Natural killer cell (primary cell): ENCODE results near the gene IL1RAPL1. TPM values are rescaled to one million over a fixed set of nuclear protein-coding genes. Genes with fewer than 3 reads are reported as not detected.

Experiments used
- ATAC-seq, 3 donors: fragments of 150-1000 bp in 2 of 3; fragments of 200-7000 bp in 1 of 3; cut with Tn5 transposase; 1 replicate in 1 of 3; 2 replicates in 2 of 3; pipeline ENCODE4 v1.10.0; 2021; ENCODE audit warnings: mild to moderate bottlenecking in 2 of 3, moderate library complexity in 2 of 3
- DNase-seq, 2 donors: peaks; one replicate each; pipeline versions ENCODE4 v3.0.0 to v3.0.0-alpha.2; 2013 to 2021; ENCODE audit warnings: mixed read lengths in 1 of 2
- H3K27ac ChIP-seq: one replicate; pipeline ENCODE4 v1.5.1; 2013; ENCODE audit warnings: mild to moderate bottlenecking, low read length
- H3K27me3 ChIP-seq: one replicate; pipeline ENCODE4 v1.6.1; 2013; ENCODE audit warnings: low read length; ENCODE audit not compliant: control insufficient read depth, insufficient read depth
- H3K36me3 ChIP-seq: one replicate; pipeline ENCODE4 v1.6.1; 2013; ENCODE audit warnings: low read length; ENCODE audit not compliant: control insufficient read depth, insufficient read depth
- H3K4me1 ChIP-seq: one replicate; pipeline ENCODE4 v1.6.1; 2013; ENCODE audit warnings: low read length; ENCODE audit not compliant: control insufficient read depth, insufficient read depth
- H3K4me3 ChIP-seq: one replicate; pipeline ENCODE4 v1.5.1; 2013; ENCODE audit warnings: low read length
- H3K9me3 ChIP-seq: one replicate; pipeline ENCODE4 v1.6.1; 2013; ENCODE audit warnings: low read length; ENCODE audit not compliant: control insufficient read depth, insufficient read depth
- H3K27ac Mint-ChIP-seq, 2 donors: one replicate each; pipeline ENCODE4 v1.8.0; 2022; ENCODE audit warnings: mild to moderate bottlenecking in 2 of 2, mixed read lengths in 2 of 2, moderate library complexity in 1 of 2
- H3K27me3 Mint-ChIP-seq, 2 donors: one replicate each; pipeline ENCODE4 v1.8.0; 2022; ENCODE audit warnings: low read depth in 2 of 2, mixed read lengths in 2 of 2
- H3K36me3 Mint-ChIP-seq: one replicate; pipeline ENCODE4 v1.8.0; 2022; ENCODE audit warnings: mixed read lengths
- H3K4me1 Mint-ChIP-seq, 2 donors: one replicate each; pipeline ENCODE4 v1.8.0; 2022; ENCODE audit warnings: mixed read lengths in 2 of 2
- H3K4me3 Mint-ChIP-seq: one replicate; pipeline ENCODE4 v1.8.0; 2022; ENCODE audit warnings: mild to moderate bottlenecking, moderate library complexity, mixed read lengths
- H3K9me3 Mint-ChIP-seq, 2 donors: one replicate each; pipeline ENCODE4 v1.8.0; 2022; ENCODE audit warnings: mixed read lengths in 2 of 2
- CTCF ChIP-seq: fragments of 200-600 bp; IDR thresholded peaks from one replicate; pipeline ENCODE4 v1.8.0; 2022; ENCODE audit warnings: antibody characterized with exemption
- WGBS: methylation state at CpG from one replicate; pipeline ENCODE4 v1.1.7; 2013; ENCODE audit warnings: missing lambda C conversion rate; ENCODE audit not compliant: insufficient coverage; 5-methylcytosine and 5-hydroxymethylcytosine counted together
- intact Hi-C: fragments of 100-400 bp; cut with micrococcal nuclease; formaldehyde crosslinking; loops from one replicate; pipeline ENCODE4 v1.14.2; 2022
- total RNA-seq, 4 donors: library from RNA; stranded (reverse); fragments of 120-200 nt in 1 of 4; gene quantifications; one replicate each; pipeline versions ENCODE4 v1.2.3 to v1.2.4, GENCODE V29; 2013 to 2022

Gene IL1RAPL1
- total RNA-seq, 3 donors from 2014 or later (not counting 1 experiment from before 2014, with no cell fraction given) = not detected

- WGBS = 90% methylated on average over 5 of the region's 8 CpGs
- intact Hi-C loops = no loop called here
- no peak overlapping the region for H3K4me3 Mint-ChIP-seq
Observed at GRCh38 chrX:28550331-28550872, 36.8 kb upstream of the IL1RAPL1 start.

GRCh38 chrX:28552322-28552721 lies 34.9 kb upstream of the IL1RAPL1 start:
- Histone ChIP-seq H3K4me3 (no peak overlapping the region), H3K36me3 (no peaks in the 10 kb centered on the region), H3K27me3 (no peaks in the 10 kb centered on the region), H3K4me1 (no peaks in the 10 kb centered on the region), H3K27ac (no peak overlapping the region), H3K9me3 (no peaks in the 10 kb centered on the region)
- TF ChIP-seq CTCF = no peak
- Mint-ChIP-seq H3K36me3 (peaks cover 9% of the 10 kb centered on the region), H3K27me3 (no peaks in the 10 kb centered on the region), H3K4me1 (no peaks in the 10 kb centered on the region), H3K27ac (no peak overlapping the region), H3K9me3 (peaks cover 2 to 15% of the 10 kb centered on the region in 2 donors), H3K4me3 (no peak overlapping the region)
- DNase-seq = no peak
- WGBS = no CpG with 5 or more reads among the region's 1 CpG
- ATAC-seq = no peak
- intact Hi-C loops = no loop called here

More at GRCh38 chrX:28550331-28550872, 36.8 kb upstream of the IL1RAPL1 start:
- H3K9me3 Mint-ChIP-seq = peaks cover 2 to 15% of the 10 kb centered on the region in 2 donors
- H3K27me3 Mint-ChIP-seq = no peaks in the 10 kb centered on the region
- no peaks in the 10 kb centered on the region for H3K36me3 ChIP-seq
- no peaks in the 10 kb centered on the region for H3K9me3 ChIP-seq
- no peaks in the 10 kb centered on the region for H3K27me3 ChIP-seq
- DNase-seq = no peak
- H3K4me1 ChIP-seq = no peaks in the 10 kb centered on the region
- no peak overlapping the region for H3K27ac Mint-ChIP-seq
- peaks cover 9% of the 10 kb centered on the region for H3K36me3 Mint-ChIP-seq
- TF ChIP-seq CTCF = no peak
- no peak overlapping the region for H3K4me3 ChIP-seq
- no peaks in the 10 kb centered on the region for H3K4me1 Mint-ChIP-seq
- ATAC-seq = no peak
- H3K27ac ChIP-seq = no peak overlapping the region

GRCh38 chrX:28552882-28553829 lies 34.1 kb upstream of the IL1RAPL1 start:
- 63% methylated on average over 1 of the region's 1 CpG for WGBS
- DNase-seq = no peak
- H3K36me3 ChIP-seq = no peaks in the 10 kb centered on the region
- Mint-ChIP-seq H3K27ac (no peak overlapping the region), H3K4me3 (no peak overlapping the region), H3K36me3 (peaks cover 9% of the 10 kb centered on the region), H3K27me3 (no peaks in the 10 kb centered on the region), H3K9me3 (peaks cover 2 to 14% of the 10 kb centered on the region in 2 donors), H3K4me1 (no peaks in the 10 kb centered on the region)
- ATAC-seq = no peak
- H3K27me3 ChIP-seq = no peaks in the 10 kb centered on the region
- no peak for TF ChIP-seq CTCF
- H3K4me3 ChIP-seq = no peak overlapping the region
- no peak overlapping the region for H3K27ac ChIP-seq
- peaks cover 2% of the 10 kb centered on the region for H3K9me3 ChIP-seq
- no peaks in the 10 kb centered on the region for H3K4me1 ChIP-seq
- intact Hi-C loops = no loop called here
